ENCODE results near the gene IRAK3.

IRAK3 gene

GRCh38 chr12:66196806-66197205 lies 7.8 kb downstream of the IRAK3 start (continued):
- TF ChIP-seq, protein P1, sequence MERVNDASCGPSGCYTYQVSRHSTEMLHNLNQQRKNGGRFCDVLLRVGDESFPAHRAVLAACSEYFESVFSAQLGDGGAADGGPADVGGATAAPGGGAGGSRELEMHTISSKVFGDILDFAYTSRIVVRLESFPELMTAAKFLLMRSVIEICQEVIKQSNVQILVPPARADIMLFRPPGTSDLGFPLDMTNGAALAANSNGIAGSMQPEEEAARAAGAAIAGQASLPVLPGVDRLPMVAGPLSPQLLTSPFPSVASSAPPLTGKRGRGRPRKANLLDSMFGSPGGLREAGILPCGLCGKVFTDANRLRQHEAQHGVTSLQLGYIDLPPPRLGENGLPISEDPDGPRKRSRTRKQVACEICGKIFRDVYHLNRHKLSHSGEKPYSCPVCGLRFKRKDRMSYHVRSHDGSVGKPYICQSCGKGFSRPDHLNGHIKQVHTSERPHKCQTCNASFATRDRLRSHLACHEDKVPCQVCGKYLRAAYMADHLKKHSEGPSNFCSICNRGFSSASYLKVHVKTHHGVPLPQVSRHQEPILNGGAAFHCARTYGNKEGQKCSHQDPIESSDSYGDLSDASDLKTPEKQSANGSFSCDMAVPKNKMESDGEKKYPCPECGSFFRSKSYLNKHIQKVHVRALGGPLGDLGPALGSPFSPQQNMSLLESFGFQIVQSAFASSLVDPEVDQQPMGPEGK (CRISPR knock-in tag; IDR thresholded peaks at IDR 0.05; ENCODE audit: borderline replicate concordance) = no peak

- no peak for ATAC-seq
- TF ChIP-seq CSDC2 (CRISPR knock-in tag; IDR thresholded peaks at IDR 0.05) = no peak
- no peak for TF ChIP-seq SNAI2 (CRISPR knock-in tag; IDR thresholded peaks at IDR 0.05)
- TF ChIP-seq ZFP30 (CRISPR knock-in tag; IDR thresholded peaks at IDR 0.05) = no peak
- no peak for TF ChIP-seq ZNF565 (CRISPR knock-in tag; conservative IDR thresholded peaks at IDR 0.05; ENCODE audit: low read depth)
- no peak for TF ChIP-seq ARNTL (CRISPR knock-in tag; IDR thresholded peaks at IDR 0.05; ENCODE audit: borderline replicate concordance, low read depth)
- TF ChIP-seq ESRRG (CRISPR knock-in tag; IDR thresholded peaks at IDR 0.05) = no peak
- no peak for TF ChIP-seq OSR1 (CRISPR knock-in tag; IDR thresholded peaks at IDR 0.05)
- TF ChIP-seq, protein P2, sequence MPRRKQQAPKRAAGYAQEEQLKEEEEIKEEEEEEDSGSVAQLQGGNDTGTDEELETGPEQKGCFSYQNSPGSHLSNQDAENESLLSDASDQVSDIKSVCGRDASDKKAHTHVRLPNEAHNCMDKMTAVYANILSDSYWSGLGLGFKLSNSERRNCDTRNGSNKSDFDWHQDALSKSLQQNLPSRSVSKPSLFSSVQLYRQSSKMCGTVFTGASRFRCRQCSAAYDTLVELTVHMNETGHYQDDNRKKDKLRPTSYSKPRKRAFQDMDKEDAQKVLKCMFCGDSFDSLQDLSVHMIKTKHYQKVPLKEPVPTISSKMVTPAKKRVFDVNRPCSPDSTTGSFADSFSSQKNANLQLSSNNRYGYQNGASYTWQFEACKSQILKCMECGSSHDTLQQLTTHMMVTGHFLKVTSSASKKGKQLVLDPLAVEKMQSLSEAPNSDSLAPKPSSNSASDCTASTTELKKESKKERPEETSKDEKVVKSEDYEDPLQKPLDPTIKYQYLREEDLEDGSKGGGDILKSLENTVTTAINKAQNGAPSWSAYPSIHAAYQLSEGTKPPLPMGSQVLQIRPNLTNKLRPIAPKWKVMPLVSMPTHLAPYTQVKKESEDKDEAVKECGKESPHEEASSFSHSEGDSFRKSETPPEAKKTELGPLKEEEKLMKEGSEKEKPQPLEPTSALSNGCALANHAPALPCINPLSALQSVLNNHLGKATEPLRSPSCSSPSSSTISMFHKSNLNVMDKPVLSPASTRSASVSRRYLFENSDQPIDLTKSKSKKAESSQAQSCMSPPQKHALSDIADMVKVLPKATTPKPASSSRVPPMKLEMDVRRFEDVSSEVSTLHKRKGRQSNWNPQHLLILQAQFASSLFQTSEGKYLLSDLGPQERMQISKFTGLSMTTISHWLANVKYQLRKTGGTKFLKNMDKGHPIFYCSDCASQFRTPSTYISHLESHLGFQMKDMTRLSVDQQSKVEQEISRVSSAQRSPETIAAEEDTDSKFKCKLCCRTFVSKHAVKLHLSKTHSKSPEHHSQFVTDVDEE (CRISPR knock-in tag; IDR thresholded peaks at IDR 0.05) = no peak
- no peak for TF ChIP-seq CREB5 (CRISPR knock-in tag; IDR thresholded peaks at IDR 0.05; ENCODE audit: low read depth)
- TF ChIP-seq ZC3H10 (CRISPR knock-in tag; IDR thresholded peaks at IDR 0.05) = no peak
- TF ChIP-seq ZNF70 (CRISPR knock-in tag; IDR thresholded peaks at IDR 0.05) = no peak
- no peak for TF ChIP-seq BACH2 (CRISPR knock-in tag; IDR thresholded peaks at IDR 0.05; ENCODE audit: borderline replicate concordance)
- TF ChIP-seq, protein P3, sequence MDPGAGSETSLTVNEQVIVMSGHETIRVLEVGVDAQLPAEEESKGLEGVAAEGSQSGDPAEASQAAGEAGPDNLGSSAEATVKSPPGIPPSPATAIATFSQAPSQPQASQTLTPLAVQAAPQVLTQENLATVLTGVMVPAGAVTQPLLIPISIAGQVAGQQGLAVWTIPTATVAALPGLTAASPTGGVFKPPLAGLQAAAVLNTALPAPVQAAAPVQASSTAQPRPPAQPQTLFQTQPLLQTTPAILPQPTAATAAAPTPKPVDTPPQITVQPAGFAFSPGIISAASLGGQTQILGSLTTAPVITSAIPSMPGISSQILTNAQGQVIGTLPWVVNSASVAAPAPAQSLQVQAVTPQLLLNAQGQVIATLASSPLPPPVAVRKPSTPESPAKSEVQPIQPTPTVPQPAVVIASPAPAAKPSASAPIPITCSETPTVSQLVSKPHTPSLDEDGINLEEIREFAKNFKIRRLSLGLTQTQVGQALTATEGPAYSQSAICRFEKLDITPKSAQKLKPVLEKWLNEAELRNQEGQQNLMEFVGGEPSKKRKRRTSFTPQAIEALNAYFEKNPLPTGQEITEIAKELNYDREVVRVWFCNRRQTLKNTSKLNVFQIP (CRISPR knock-in tag; IDR thresholded peaks at IDR 0.05; ENCODE audit: borderline replicate concordance, low read depth) = no peak
- TF ChIP-seq PPARA (CRISPR knock-in tag; IDR thresholded peaks at IDR 0.05; ENCODE audit: borderline replicate concordance) = no peak
Measured at GRCh38 chr12:66197495-66197921, 8.5 kb downstream of the IRAK3 start.

GRCh38 chr12:66199141-66199540 lies 10.1 kb downstream of the IRAK3 start:
- ATAC-seq = no peak
- no peak for TF ChIP-seq CSDC2 (CRISPR knock-in tag; IDR thresholded peaks at IDR 0.05)
- TF ChIP-seq, protein P1 (CRISPR knock-in tag; IDR thresholded peaks at IDR 0.05; ENCODE audit: borderline replicate concordance) = no peak
- no peak for TF ChIP-seq ESRRG (CRISPR knock-in tag; IDR thresholded peaks at IDR 0.05)
- no peak for TF ChIP-seq ZFP30 (CRISPR knock-in tag; IDR thresholded peaks at IDR 0.05)
- no peak for TF ChIP-seq BACH2 (CRISPR knock-in tag; IDR thresholded peaks at IDR 0.05; ENCODE audit: borderline replicate concordance)
- TF ChIP-seq ZNF565 (CRISPR knock-in tag; conservative IDR thresholded peaks at IDR 0.05; ENCODE audit: low read depth) = no peak
- no peak for TF ChIP-seq CREB5 (CRISPR knock-in tag; IDR thresholded peaks at IDR 0.05; ENCODE audit: low read depth)
- TF ChIP-seq ZNF70 (CRISPR knock-in tag; IDR thresholded peaks at IDR 0.05) = no peak
- TF ChIP-seq, protein P3 (CRISPR knock-in tag; IDR thresholded peaks at IDR 0.05; ENCODE audit: borderline replicate concordance, low read depth) = no peak
- TF ChIP-seq RARB (CRISPR knock-in tag; IDR thresholded peaks at IDR 0.05) = no peak
- no peak for TF ChIP-seq ISL1 (CRISPR knock-in tag; IDR thresholded peaks at IDR 0.05)
- TF ChIP-seq CSRNP3 (CRISPR knock-in tag; IDR thresholded peaks at IDR 0.05) = no peak
- no peak for TF ChIP-seq ZC3H10 (CRISPR knock-in tag; IDR thresholded peaks at IDR 0.05)
- TF ChIP-seq ARNTL (CRISPR knock-in tag; IDR thresholded peaks at IDR 0.05; ENCODE audit: borderline replicate concordance, low read depth) = no peak
- no peak for TF ChIP-seq GLIS3 (CRISPR knock-in tag; IDR thresholded peaks at IDR 0.05)
- no peak for TF ChIP-seq SNAI2 (CRISPR knock-in tag; IDR thresholded peaks at IDR 0.05)
